LNCaP clone FGC (cell line): ENCODE measurements around the gene TP53I11.

Experiments
- DNase-seq: peaks from one replicate; pipeline ENCODE4 v3.0.0-alpha.2; 2011; ENCODE audit warnings: low read depth
- H3K4me3 ChIP-seq: 2 replicates; pipeline ENCODE4 v1.5.1; 2011; ENCODE audit warnings: mild to moderate bottlenecking, low read depth, low read length, control low read depth
- CTCF ChIP-seq: IDR thresholded peaks from 2 replicates; pipeline ENCODE4 v1.5.1; 2012; ENCODE audit warnings: mild to moderate bottlenecking; ENCODE audit not compliant: control insufficient read depth, insufficient read depth; ENCODE audit errors: extremely low read depth

The TP53I11 gene

GRCh38 chr11:44942029-44942955 lies 8.4 kb downstream of the TP53I11 start:
- TF ChIP-seq CTCF: no peak
- no peak for DNase-seq
- no peak overlapping the region for H3K4me3 ChIP-seq

GRCh38 chr11:44941259-44942021 lies 9.2 kb downstream of the TP53I11 start:
- no peak overlapping the region for H3K4me3 ChIP-seq
- no peak for TF ChIP-seq CTCF
- no peak for DNase-seq

- TF ChIP-seq CTCF: no peak
- H3K4me3 ChIP-seq: no peak overlapping the region
- no peak for DNase-seq
Observed at GRCh38 chr11:44940835-44941234, 9.8 kb downstream of the TP53I11 start.

GRCh38 chr11:44940404-44940803 lies 10.3 kb downstream of the TP53I11 start:
- no peak overlapping the region for H3K4me3 ChIP-seq
- TF ChIP-seq CTCF: no peak
- no peak for DNase-seq

GRCh38 chr11:44939673-44940395 lies 10.8 kb downstream of the TP53I11 start:
- H3K4me3 ChIP-seq: no peak overlapping the region
- no peak for DNase-seq
- no peak for TF ChIP-seq CTCF

GRCh38 chr11:44938066-44938691 lies 12.5 kb downstream of the TP53I11 start:
- no peak overlapping the region for H3K4me3 ChIP-seq
- TF ChIP-seq CTCF: no peak
- no peak for DNase-seq
